ENCODE measurements around the gene CMIP.
"Not testable (repeated sequence)": the region's sequence is repeated elsewhere in the genome, so short reads cannot be mapped to it uniquely, and the experiment has no call there.

Gene CMIP

DNA sequence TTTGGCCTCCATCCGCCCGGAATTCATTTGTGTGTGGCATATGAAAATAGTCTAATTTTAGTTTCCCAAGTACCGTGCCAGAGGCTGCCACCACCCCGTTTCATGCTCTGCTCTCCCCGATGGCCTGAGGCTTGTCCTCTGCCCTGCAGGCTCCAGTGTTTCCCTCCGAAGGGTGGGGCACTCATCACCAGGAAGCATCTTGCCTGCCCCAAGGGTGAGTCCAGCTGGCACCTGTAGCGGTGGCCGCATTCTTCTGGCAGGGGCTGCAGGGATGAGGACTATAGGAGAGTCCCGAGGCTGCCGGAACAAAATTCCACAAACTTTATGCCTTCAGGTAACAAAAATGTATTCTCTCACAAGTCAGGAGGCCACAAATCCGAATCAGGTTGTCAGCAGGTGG, 23.1 kb upstream of the CMIP start:
- no peak for DNase-seq

DNA sequence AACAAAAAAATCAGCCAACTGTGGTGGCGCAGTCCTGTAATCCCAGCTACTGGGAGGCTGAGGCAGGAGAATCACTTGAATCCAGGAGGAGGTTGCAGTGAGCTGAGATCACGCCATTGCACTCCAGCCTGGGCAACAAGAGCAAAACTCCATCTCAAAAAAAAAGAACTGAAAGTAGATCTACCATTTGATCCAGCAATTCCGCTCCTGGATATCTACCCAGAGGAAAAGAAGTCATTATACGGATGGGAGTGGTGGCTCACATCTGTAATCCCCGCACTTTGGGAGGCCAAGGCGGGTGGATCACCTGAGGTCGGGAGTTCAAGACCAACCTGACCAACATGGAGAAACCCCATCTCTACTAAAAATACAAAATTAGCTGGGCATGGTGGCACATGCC, 22.5 kb upstream of the CMIP start:
- not testable (repeated sequence) for DNase-seq

DNA sequence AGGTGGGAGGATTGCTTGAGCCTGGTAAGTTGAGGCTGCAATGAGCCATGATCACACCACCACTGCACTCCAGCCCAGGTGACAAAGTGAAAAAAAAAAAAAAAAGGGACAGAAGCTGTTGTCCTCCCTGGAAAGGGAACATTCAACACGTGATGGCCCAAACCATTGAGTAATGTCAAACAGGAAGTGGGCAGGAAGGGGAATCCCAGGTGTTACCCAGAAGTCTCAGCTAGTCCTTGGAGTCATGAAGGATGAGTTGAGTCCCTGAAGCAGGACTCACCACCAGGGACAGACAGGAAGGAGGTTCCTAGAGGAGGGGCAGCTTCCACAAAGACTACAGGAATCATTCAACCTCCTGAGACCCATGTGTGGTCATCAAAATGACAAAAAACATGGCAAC, 19.8 kb upstream of the CMIP start:
- DNase-seq, result no peak

DNA sequence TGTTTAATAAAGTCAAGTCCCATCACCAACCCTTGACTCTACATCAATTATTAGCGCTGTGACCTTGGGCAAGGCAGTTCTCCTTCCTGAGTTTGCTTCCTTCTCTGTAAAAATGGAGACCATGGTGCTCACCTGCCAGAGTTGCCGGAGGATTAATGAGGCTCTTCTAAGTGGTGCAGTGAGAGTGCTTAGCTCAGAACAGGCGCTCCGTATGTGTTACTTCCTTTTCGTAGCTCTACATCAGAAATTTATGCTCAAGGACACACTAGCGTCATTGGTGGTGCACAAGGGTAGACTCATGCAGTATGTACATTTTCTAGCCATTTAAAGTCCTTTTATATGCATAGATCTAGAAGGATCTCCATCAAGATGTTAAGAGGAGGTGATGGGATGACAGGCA, 17.4 kb upstream of the CMIP start:
- no peak for DNase-seq

DNA sequence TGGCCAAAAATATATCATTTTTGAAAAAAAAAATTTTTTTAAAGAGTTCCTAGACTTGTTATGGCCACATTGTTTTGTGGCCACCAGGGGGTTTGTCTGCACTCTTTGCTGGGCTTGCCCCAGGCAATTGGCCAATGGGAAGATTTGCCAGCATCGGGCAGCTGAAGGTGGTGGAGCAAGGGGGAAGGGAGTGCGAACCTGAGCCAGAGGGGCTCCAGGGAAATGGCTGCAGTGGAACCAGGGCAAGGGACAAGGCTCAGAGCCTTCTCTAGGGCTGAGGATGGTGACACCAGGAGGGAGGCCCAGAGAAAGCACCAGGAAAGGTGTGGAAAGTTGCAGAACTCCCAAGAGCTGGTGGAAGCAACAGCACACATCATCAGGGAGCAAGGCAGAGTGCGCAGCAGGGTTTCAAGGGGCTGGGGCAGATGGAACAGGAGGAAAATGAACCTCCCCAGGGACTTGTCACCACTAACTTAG, 15.5 kb upstream of the CMIP start:
- no peak for DNase-seq

DNA sequence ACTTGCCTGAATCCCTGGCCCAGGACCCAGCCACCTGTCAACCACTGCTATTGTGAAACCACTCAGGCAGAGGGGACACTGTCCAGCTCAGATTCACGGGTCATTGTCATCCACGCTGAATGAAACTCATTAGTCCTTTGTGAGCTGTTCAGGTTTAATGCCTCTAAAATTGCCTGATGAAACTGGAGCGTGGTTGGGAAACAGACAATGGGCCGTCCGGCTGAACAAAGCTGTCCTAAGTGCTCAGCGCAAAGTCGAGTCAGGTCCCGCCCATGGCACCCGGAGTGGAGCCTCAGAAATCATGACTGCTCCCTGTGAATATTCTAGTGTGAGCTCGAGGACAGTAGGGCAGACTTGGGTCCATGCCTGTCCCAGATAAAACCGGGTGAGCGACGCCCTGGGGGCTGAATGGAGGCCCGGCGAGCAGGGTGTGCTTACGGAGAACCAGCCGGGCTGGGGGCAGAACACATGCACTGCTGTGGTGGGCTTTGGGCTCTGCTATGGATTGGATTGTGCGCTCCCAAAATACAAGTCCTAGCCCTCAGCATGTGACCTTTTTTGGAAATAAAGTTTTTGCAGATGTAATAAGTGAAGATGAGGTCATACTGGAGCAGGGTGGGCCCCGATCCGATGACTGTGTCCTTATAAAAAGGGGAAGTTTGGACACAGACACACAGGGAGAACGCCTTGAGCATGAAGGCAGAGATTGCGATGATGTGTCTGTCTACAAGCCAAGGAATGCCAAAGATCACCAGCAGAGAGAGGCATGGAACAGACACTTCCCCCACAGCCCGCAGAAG, 12.9 kb upstream of the CMIP start:
- no peak for DNase-seq

DNA sequence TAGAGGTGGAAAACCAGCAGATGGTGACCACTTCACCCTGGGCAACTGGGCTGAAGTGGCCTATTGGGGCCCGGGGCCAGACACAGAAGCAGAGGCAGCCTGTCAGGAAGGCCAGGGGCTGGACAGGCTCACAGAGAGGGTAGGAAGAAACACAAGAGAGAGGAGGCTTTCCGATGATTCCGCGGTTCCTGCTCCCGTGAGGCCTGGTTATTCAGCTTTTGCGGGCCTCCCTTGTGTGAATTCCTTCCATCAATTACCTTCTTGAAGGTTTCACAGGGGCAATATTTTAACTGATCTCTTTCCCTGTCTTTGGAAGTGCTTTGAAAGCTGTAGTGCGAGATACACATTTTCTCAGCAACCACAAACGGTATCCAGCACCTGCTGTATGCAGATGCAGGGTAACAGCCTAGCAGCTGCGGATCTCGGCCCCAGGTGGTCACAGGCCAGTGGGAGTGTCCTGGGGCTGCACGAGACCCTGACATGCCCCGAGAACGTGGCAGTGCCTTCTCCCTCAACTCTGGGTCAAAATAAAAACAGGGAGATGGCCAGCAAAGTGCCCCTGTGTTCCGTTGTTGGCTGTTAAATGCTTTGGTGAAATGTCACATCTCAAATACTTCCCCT, 11.6 kb upstream of the CMIP start:
- no peak for DNase-seq

DNA sequence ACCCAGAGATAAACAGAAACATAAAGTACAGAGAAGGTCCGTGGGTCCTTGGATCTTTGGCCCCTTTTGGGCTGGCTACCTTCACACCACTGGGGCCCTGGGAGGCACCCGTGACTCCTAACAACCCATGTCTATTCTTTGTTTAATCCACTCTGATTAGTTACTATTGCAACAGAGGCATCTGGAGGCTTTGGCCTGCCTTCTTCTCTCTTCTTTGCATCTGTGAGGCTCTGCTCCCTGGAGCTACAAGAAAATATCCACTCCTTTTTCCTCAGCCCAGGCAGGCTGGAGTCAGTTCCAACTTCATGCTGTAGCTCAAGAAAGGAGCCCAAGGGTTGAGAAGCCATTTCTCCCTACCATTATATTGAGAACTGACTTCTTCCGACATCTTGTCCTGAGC, 9.5 kb upstream of the CMIP start:
- no peak for DNase-seq

DNA sequence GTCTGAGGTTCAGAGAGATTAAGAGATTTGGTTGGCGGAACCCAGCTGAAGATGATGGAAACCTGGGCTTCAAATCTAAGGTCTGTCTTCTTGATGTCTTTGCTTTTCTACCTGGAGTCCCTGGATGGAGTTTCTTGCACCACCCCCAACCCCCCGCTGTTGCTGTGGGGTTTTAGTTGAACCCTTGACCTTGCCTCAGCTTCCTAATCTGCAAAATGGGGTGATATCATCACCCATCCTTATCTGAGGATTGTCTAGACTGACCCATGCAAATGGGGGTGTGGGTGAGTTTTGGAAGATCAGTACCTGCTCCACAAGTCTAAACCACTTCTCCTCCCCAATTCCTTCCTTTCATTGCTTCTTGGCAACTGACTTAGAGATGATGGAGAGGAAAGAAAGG, 9.0 kb upstream of the CMIP start:
- DNase-seq, result no peak

DNA sequence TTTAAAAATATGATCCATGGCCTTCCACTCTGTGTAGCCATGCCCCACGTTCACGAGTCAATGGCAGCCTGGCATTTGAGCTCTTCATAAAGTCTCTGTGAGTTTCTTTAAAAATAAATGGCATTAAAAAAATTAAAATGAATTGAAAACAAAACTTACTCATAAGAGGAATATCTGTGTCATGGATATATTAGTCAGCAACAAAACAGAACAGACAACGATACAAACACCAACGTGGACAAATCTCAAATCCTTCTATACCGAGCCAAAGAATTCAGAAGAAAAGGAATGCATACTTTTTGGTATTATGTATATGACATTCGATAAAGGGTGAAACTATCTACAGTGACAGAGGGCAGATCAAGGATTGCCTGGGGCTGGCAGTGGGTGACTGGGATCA, 8.2 kb upstream of the CMIP start:
- no peak for DNase-seq

DNA sequence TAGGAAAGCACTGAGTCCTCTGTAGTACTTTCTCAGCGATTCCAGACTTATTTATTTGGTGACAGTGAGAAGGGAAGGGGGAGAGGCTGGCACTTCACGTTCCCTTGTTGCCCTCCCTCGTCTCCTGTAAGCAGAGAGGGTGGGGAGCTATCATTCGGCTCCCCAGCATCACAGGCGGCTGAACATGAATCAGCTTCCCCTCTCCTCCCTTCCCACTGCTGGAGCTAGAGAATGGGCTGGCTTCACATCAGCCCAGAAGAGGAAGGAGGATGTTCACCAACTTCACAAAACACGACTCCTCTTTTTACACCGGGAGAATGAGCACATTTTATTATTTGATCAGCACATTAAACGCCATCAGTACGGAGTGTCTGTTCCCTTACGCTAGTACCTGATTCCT, 6.7 kb upstream of the CMIP start:
- no peak for DNase-seq

DNA sequence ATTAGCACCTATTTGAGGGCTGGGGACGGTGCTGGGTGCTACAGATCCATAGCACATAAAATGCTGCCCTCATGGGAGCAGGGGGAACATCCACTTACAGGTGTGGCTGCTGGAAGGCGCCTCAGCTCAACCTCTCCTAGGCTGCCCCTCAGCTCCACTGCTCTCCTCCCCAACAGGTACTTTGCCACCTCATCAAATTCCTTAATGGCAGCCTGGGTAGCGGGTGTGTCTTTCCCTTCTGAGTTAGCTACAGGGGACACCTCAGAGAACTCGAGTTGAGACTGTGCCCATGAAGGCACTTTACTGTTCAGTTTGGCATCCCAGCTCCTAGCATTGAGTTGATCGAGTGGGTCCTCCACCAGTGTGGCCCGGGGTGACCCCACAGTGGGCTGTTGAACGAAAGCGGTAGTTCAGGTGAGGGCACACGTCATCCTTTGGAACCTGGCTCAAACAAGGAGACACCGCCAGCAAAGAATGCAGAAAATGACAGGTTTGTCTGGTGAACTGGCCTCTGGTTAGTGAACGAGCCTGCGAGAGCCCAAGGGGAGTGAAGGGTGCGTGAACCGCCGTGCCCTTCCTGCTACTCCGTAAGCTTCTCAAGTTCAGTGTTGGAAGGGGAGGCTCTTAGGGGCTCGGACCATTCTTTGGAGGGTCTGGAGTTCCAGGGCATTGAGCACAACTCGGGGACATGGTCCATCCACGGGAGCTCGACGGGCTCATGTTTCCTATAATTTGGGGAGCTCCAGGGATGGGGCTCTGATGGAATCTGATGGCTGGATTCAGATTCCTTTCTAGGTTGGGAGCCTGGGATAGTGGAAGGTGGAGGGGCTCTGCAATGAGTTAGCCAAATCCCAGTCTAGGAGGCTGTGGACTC, 3.5 kb upstream of the CMIP start:
- no peak for DNase-seq

DNA sequence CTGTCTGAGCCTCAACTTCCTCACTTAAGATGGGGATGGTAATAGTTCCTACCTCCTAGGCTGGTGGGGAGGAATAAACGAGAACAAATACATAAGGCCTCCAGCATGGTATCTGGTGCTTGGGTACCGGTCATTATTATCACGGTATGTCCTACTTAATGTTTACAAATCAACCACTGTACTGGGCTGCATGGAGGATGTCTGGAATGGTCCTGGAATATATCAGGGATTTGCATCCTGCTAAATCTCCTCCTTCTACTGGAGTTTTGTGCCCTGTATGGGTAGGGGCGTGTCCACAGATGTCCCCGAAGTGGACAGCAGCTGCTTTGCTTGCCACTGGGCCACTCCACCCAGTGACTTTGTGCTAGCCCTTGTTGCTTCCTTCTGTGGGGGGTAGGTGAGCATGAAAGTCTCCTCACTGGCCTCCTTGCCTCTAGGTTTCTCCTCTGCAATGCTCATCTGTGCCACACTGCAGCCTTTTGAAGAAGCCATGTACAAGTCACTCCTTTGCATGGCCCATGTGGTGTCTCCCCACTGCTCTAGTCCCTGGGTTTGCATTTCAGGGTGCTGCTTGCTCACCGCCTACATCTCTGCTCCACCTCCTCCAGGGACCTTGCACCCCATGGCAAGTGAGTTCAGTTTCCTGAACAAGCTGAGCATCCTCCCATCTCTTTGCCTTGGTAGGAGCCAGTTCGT, 2.2 kb upstream of the CMIP start:
- no peak for DNase-seq

DNA sequence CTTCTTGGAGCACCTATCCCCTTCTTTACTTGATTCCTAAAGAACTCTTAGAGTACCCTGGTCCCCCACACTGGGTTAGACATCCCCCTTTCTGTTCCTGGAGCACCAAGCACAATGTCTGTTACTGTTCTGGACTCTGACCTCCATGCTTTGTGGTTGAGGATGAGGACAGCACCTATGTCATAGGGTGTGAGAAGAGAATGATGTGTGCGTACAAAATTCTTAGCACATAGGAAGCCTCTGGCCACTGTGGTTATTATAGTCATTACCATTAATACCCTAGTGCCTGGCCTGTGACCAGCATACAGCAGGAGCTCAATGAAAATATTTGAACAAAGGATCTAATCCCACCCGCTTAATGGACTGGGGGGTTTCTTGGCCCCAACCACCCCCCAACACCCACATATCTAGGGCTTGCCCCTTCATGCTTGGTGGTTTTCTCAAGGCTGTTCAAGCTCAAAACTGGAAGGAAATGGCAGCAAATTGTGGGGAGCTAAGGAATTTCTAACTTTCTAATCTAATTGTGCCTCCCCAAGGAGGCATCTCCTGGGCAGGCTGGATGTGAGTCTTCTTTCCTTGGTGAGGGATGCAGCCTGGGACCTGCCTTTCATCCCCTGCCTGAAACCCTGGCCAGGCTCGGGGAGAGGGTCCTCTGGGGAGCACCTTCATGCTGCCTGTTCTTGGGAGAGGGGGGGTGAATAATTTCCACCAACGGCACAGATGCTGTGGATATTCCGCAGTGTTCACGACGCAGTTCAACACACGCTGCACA, 1.5 kb upstream of the CMIP start:
- DNase-seq, result no peak

DNA sequence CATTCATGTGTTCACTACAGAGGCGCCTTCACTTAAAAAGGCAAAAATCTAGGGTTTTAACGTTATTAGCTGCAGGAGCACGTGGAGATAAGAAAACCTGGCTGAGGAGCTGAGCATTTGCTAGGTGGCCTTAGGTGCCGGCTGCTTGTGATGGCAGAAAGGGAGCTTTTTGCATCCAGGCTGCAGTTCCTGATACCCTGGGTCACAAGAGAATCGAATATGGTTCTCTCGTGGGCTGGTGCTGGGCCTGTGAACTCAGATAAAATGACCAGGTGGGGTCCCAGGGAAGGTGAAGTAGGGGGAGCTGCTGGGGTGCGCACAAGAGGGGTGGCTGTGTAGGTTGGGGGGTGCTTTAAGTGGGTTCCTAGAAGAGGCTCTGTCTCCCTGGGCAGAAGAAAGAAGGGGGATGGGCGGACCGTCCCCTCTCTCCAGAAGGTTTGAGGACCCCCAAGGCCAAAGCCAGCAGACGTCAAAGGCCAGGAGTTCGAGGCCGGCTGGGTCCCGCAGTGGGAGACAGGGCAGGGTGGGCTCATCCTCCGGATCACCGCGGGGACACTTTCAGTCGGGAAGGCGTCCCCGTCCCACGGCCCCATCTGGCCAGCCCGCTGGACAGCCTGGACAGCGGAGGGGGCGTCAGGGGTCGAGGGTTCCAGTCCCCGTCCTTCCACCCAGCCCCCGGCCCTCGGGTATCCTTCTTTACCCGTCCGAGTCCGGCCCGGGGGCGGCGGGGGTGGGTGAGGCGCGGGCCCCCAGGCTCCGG, 740 bp upstream of the CMIP start:
- no peak for DNase-seq

DNA sequence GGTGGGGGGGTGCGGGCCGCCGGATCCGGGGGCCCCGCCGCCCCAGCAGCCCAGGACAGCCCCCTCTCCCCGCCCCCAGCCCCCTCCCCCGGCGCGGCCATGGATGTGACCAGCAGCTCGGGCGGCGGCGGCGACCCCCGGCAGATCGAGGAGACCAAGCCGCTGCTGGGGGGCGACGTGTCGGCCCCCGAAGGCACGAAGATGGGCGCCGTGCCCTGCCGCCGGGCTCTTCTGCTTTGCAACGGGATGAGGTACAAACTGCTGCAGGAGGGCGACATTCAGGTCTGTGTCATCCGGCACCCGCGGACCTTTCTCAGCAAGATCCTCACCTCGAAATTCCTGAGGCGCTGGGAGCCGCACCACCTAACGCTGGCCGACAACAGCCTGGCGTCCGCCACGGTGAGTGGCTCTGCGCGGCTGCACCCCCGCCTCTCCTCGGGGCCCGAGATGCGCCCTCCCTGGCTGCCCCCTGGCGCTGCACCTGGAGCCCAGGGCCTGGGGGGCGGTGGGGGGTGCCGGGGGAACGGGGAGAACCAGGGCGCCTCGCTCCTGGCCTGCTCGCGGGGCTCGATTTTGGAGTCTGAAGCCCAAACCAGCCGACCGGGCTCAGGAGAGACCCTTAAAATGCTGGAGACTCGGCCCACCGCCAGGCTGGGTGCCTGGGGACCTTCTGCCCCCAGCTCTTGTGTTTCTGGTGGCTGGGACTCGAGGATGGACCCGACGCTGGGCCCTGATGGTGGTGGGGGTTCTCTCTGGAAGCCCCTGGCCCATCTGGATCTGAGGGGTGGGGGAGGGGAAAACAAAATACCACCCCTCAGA, 744 bp downstream of the CMIP start:
- DNase-seq, result peak in 1 of 2 donors; percentile 12

DNA sequence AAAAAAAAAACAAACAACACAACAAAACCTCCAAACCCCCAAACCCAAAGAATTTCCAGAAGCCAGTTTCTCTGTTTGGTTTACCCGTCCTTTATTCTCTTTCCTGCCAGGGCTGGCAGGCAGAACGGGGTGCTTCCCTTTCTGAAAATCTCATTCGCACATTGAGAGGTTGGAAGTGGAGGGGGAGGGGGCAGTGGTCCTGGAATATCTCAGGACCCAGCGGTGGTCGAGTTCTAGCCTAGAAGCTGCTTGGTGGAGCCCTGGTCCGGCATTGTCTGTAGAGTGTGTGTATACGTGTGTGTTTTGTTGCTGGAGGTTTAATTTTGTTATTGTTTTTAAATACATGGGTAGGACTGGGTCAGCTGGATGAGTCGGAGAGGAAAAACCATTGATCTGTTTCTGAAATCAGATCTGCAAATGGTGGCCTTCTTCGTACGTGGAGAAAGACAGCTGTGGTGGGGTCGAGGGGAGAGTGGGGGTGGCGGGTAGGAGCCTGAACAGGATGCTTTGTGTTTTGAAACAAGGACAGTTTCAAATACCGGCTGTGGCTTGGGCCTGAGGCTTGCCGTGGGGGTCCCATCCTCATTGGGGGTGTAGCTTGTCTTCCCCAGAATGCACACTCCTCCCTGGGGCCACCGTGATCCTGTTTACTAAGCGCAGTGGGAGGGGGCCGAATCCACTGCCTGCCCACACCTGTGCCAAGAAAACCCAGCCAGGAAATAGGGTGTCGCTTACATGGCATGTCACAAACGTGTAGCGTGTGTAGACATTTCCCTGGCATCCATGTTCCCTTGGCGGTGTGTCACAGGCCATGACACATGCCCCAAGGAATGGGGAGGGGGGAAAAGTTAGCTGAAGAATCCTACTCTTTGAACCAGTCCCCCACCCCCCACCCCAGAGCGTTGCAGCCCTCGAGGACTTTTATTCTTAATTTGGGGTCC, 1.6 kb downstream of the CMIP start:
- peak in 1 of 2 donors; percentile 13 for DNase-seq

DNA sequence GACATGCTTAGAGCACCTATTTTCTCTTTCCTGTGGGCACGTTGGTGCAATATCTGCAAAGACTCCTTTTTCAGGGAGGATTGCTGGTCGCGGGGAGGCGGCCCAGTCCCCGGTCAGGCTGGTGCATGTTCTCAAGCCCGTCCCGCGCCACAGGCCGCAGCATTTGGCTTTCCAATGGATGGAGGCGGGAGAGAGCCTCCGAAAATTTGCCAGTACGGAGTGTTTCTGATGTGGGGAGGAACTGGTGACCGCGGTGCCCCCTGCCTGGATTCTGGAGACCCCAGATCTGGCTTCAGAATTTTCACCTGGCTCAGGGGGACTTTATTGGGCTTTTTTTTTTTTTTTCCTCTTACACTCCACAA, 2.3 kb downstream of the CMIP start:
- DNase-seq, result no peak

DNA sequence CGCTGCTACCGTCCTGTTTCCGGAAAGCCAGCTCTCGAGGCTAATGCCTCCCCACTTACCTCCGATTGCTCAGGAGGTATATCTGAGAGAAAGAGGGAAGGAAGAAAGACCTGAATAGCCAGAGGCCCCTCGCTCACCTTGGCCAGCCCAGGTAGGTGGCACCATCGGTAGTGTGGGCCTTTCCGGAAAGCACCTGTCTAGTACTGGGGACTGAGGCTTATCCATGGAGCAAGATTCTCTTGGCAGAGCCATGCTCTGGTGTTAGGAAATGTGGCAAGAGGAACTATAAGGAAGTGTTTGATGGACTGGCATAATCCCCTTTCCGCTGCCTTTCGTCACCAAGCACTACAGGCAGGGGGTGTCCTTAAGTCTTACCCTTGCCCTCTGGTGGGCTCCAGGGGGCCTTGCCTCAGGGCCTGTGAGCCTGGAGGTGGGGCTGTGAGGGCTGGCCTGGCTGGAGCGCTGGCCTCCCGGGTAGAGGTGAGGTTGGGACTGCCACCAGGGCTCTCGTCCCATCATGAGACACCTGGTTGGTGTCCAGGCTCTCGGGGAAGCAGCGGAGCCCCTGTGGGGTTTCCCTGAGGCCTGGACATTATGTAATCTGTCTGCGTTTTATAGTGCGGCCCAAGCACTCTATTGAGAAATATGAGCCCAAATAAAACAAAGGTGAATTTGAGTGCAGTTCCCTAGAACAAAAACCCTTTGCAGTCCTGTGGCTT, 2.9 kb downstream of the CMIP start:
- peak in 1 of 2 donors; percentile 34 for DNase-seq
